Spinal cord (tissue), 10 donors: ENCODE data around the gene SP6. TPM values are rescaled to one million over a fixed set of nuclear protein-coding genes. Genes with fewer than 3 reads are reported as not detected.

Source experiments
- DNase-seq, 6 donors: peaks; one replicate each; pipeline versions ENCODE4 v3.0.0 to v3.0.0-alpha.2; 2013 to 2015; ENCODE audit warnings: low spot score in 6 of 6, low read depth in 4 of 6
- H3K27ac ChIP-seq: one replicate; pipeline ENCODE4 v1.5.1; 2013; ENCODE audit warnings: low read depth, low read length, control low read depth
- H3K27me3 ChIP-seq: one replicate; pipeline ENCODE4 v1.6.1; 2013; ENCODE audit warnings: low read length; ENCODE audit not compliant: control insufficient read depth, insufficient read depth
- H3K36me3 ChIP-seq: one replicate; pipeline ENCODE4 v1.6.1; 2013; ENCODE audit warnings: low read length; ENCODE audit not compliant: control insufficient read depth, insufficient read depth
- H3K4me1 ChIP-seq: one replicate; pipeline ENCODE4 v1.6.1; 2013; ENCODE audit warnings: low read length; ENCODE audit not compliant: control insufficient read depth, insufficient read depth
- H3K4me3 ChIP-seq: one replicate; pipeline ENCODE4 v1.5.1; 2013; ENCODE audit warnings: low read depth, low read length, control low read depth
- H3K9me3 ChIP-seq: one replicate; pipeline ENCODE4 v1.6.1; 2013; ENCODE audit warnings: low read length; ENCODE audit not compliant: control insufficient read depth, insufficient read depth
- WGBS: methylation state at CpG from one replicate; pipeline ENCODE4 v1.1.5; 2013; ENCODE audit warnings: missing lambda C conversion rate; ENCODE audit not compliant: insufficient coverage; 5-methylcytosine and 5-hydroxymethylcytosine counted together
- polyA plus RNA-seq, 2 donors: library from polyadenylated mRNA; unstranded; fragments of 120-200 nt; gene quantifications; one replicate each; pipeline ENCODE4 v1.2.1, GENCODE V29; 2013; ENCODE audit not compliant: insufficient read length in 2 of 2
- total RNA-seq, 2 donors: library from RNA; depleted of rRNA in 1 of 2; stranded (reverse); fragments of 120-200 nt in 1 of 2; fragments of >200 nt in 1 of 2; gene quantifications; one replicate each; pipeline versions ENCODE4 v1.2.3 to v1.2.4, GENCODE V29; 2013 to 2014
- donor health status: healthy.

Gene SP6
- total and polyA plus RNA-seq, 4 donors, result 0.22 to 0.92 (median 0.40) TPM

- DNase-seq, result peak in 5 of 6 donors; percentile 54 to 95 (median 69)
- Histone ChIP-seq H3K4me3 (peak within 1 kb of the TSS; percentile 84), H3K4me1 (peaks cover 32% of the 10 kb centered on the region), H3K27ac (peak within 1 kb of the TSS; percentile 45), H3K36me3 (peaks cover 60% of the 10 kb centered on the region), H3K9me3 (no peaks in the 10 kb centered on the region), H3K27me3 (no peaks in the 10 kb centered on the region)
- WGBS, result 0% methylated on average over 15 of the region's 21 CpGs
Observed at GRCh38 chr17:47821424-47822391, 29.3 kb downstream of the SP6 start, which contains the start of gene OSBPL7. TSS of gene OSBPL7 (minus strand) at chr17:47821794. CDS start at chr17:47820278, 1,516 bp downstream.

GRCh38 chr17:47821031-47821423 lies 29.9 kb downstream of the SP6 start:
- H3K4me3 ChIP-seq, result peak overlapping the region; percentile 84
- H3K9me3 ChIP-seq, result no peaks in the 10 kb centered on the region
- DNase-seq, result no peak
- no peaks in the 10 kb centered on the region for H3K27me3 ChIP-seq
- peaks cover 32% of the 10 kb centered on the region for H3K4me1 ChIP-seq
- 0% methylated on average over 4 of the region's 4 CpGs for WGBS
- H3K36me3 ChIP-seq, result peaks cover 60% of the 10 kb centered on the region
- peak overlapping the region; percentile 16 for H3K27ac ChIP-seq

- DNase-seq, result no peak
- peaks cover 64% of the 10 kb centered on the region for H3K36me3 ChIP-seq
- H3K27ac ChIP-seq, result no peak overlapping the region
- no peaks in the 10 kb centered on the region for H3K27me3 ChIP-seq
- no peaks in the 10 kb centered on the region for H3K9me3 ChIP-seq
- H3K4me3 ChIP-seq, result no peak overlapping the region
- H3K4me1 ChIP-seq, result peaks cover 32% of the 10 kb centered on the region
- 60% methylated on average over 8 of the region's 12 CpGs for WGBS
Observed at GRCh38 chr17:47820033-47820789, 30.8 kb downstream of the SP6 start.

GRCh38 chr17:47819475-47819874 lies 31.5 kb downstream of the SP6 start:
- H3K9me3 ChIP-seq, result no peaks in the 10 kb centered on the region
- H3K4me1 ChIP-seq, result peaks cover 32% of the 10 kb centered on the region
- H3K27me3 ChIP-seq, result no peaks in the 10 kb centered on the region
- WGBS, result 65% methylated on average over 7 of the region's 10 CpGs
- H3K27ac ChIP-seq, result no peak overlapping the region
- H3K36me3 ChIP-seq, result peaks cover 69% of the 10 kb centered on the region
- no peak for DNase-seq
- no peak overlapping the region for H3K4me3 ChIP-seq

- H3K4me3 ChIP-seq, result no peak overlapping the region
- peaks cover 32% of the 10 kb centered on the region for H3K4me1 ChIP-seq
- WGBS, result 92% methylated on average over 8 of the region's 11 CpGs
- H3K27me3 ChIP-seq, result no peaks in the 10 kb centered on the region
- H3K27ac ChIP-seq, result no peak overlapping the region
- DNase-seq, result no peak
- peaks cover 72% of the 10 kb centered on the region for H3K36me3 ChIP-seq
- no peaks in the 10 kb centered on the region for H3K9me3 ChIP-seq
Observed at GRCh38 chr17:47818002-47818695, 32.8 kb downstream of the SP6 start.

GRCh38 chr17:47816947-47817346 lies 34.0 kb downstream of the SP6 start:
- DNase-seq, result no peak
- peaks cover 82% of the 10 kb centered on the region for H3K36me3 ChIP-seq
- WGBS, result 98% methylated on average over 10 of the region's 10 CpGs

GRCh38 chr17:47816111-47816735 lies 34.7 kb downstream of the SP6 start:
- no peak overlapping the region for H3K27ac ChIP-seq

More at GRCh38 chr17:47816947-47817346, 34.0 kb downstream of the SP6 start:
- no peak overlapping the region for H3K4me3 ChIP-seq
- no peaks in the 10 kb centered on the region for H3K9me3 ChIP-seq
- H3K27me3 ChIP-seq, result no peaks in the 10 kb centered on the region
- no peak overlapping the region for H3K27ac ChIP-seq
- peaks cover 21% of the 10 kb centered on the region for H3K4me1 ChIP-seq

GRCh38 chr17:47815106-47815918 lies 35.7 kb downstream of the SP6 start:
- no peak for DNase-seq
- Histone ChIP-seq H3K4me3 (no peak overlapping the region), H3K27me3 (no peaks in the 10 kb centered on the region), H3K4me1 (peaks cover 10% of the 10 kb centered on the region), H3K9me3 (no peaks in the 10 kb centered on the region), H3K36me3 (peaks cover 98% of the 10 kb centered on the region), H3K27ac (no peak overlapping the region)
- 95% methylated on average over 21 of the region's 21 CpGs for WGBS

More at GRCh38 chr17:47816111-47816735, 34.7 kb downstream of the SP6 start:
- H3K9me3 ChIP-seq, result no peaks in the 10 kb centered on the region
- no peaks in the 10 kb centered on the region for H3K27me3 ChIP-seq
- H3K36me3 ChIP-seq, result peaks cover 89% of the 10 kb centered on the region
- H3K4me3 ChIP-seq, result no peak overlapping the region
- peaks cover 17% of the 10 kb centered on the region for H3K4me1 ChIP-seq
- no peak for DNase-seq
- WGBS, result 94% methylated on average over 18 of the region's 21 CpGs
